Panc1 (cell line): ENCODE measurements around the gene ATF5. TPM values are rescaled to one million over a fixed set of nuclear protein-coding genes. Genes with fewer than 3 reads are reported as not detected.

ENCODE experiments used
- ATAC-seq: fragments of 200-7000 bp; cut with Tn5 transposase; 2 replicates; pipeline ENCODE4 v1.9.1; 2020; ENCODE audit warnings: mild to moderate bottlenecking, moderate library complexity
- BruUV-seq: library from RNA; stranded (reverse); fragments of 400-500 nt; replicated peaks from 2 replicates; lab custom pipeline; 2021; lab: Mats Ljungman, UMichigan
- CTCF ChIA-PET: fragments of 300-600 bp; sonication (Branson Sonifier 250); formaldehyde crosslinking; loops from one replicate; lab custom pipeline; 2022; ENCODE audit warnings: antibody characterized with exemption; lab: Charles Lee
- POLR2A ChIA-PET: fragments of 300-600 bp; sonication (Branson Sonifier 250); formaldehyde crosslinking; loops from one replicate; lab custom pipeline; 2022; ENCODE audit warnings: antibody characterized with exemption; lab: Charles Lee
- DNase-seq: peaks from one replicate; pipeline ENCODE4 v3.0.0-alpha.2; 2010; ENCODE audit warnings: low read depth, low spot score
- H3K27ac ChIP-seq: 2 replicates; pipeline ENCODE4 v1.5.1; 2011; ENCODE audit warnings: mild to moderate bottlenecking, low read length, inconsistent platforms
- H3K27me3 ChIP-seq: fragments of 200-500 bp; sonication (Bioruptor generic); 2 replicates; pipeline ENCODE4 v1.6.0; 2014; ENCODE audit warnings: low read length, inconsistent platforms; ENCODE audit not compliant: control insufficient read depth, insufficient read depth
- H3K36me3 ChIP-seq: fragments of 200-500 bp; sonication (Bioruptor generic); 2 replicates; pipeline ENCODE4 v1.5.1; 2014; ENCODE audit warnings: inconsistent platforms, mild to moderate bottlenecking, low read length, moderate library complexity; ENCODE audit not compliant: control insufficient read depth, insufficient read depth
- H3K4me1 ChIP-seq: 2 replicates; pipeline ENCODE4 v1.5.1; 2011; ENCODE audit warnings: inconsistent platforms, mild to moderate bottlenecking, low read length, moderate library complexity; ENCODE audit not compliant: control insufficient read depth, insufficient read depth
- H3K4me3 ChIP-seq, 2 experiments: 2 replicates each; pipeline ENCODE4 v1.5.1; 2011 to 2012; ENCODE audit warnings: low read depth in 2 of 2, low read length in 2 of 2, mild to moderate bottlenecking in 2 of 2, inconsistent platforms in 1 of 2, moderate library complexity in 1 of 2
- H3K9me3 ChIP-seq: fragments of 200-500 bp; sonication (Bioruptor generic); 2 replicates; pipeline ENCODE4 v1.5.1; 2014; ENCODE audit warnings: low read depth, mild to moderate bottlenecking, inconsistent platforms, low read length, moderate library complexity; ENCODE audit not compliant: control insufficient read depth, insufficient read depth
- CTCF ChIP-seq: fragments of 450-650 bp; IDR thresholded peaks from 2 replicates; pipeline ENCODE4 v1.5.1; 2017; ENCODE audit warnings: mild to moderate bottlenecking
- POLR2AphosphoS5 ChIP-seq: IDR thresholded peaks from 2 replicates; pipeline ENCODE4 v1.6.1; 2012; ENCODE audit warnings: mild to moderate bottlenecking, low read depth, low read length, moderate library complexity
- REST ChIP-seq, 2 experiments: IDR thresholded peaks; 2 replicates each; pipeline ENCODE4 v1.6.1; 2011 to 2012; ENCODE audit warnings: low read depth in 2 of 2, control low read depth in 1 of 2, low read length in 1 of 2, mild to moderate bottlenecking in 1 of 2, moderate library complexity in 1 of 2; ENCODE audit not compliant: insufficient read depth in 1 of 2
- SIN3A ChIP-seq: IDR thresholded peaks from 2 replicates; pipeline ENCODE4 v1.6.1; 2012; ENCODE audit warnings: low read depth, mild to moderate bottlenecking, low read length, moderate library complexity, borderline replicate concordance; ENCODE audit not compliant: insufficient read depth
- TCF7L2 ChIP-seq: IDR thresholded peaks from 2 replicates; pipeline ENCODE4 v1.6.1; 2011; ENCODE audit warnings: mild to moderate bottlenecking, low read depth, low read length, inconsistent platforms
- in situ Hi-C: cut with HindIII; loops from 2 replicates; pipeline ENCODE4 v1.10.0; 2016; ENCODE audit warnings: low sequenced_read_pairs, low pct_unique_long_range_greater_than_20kb
- intact Hi-C: fragments of 100-400 bp; cut with micrococcal nuclease; formaldehyde crosslinking; loops from one replicate; pipeline ENCODE4 v1.10.0; 2022; ENCODE audit not compliant: unreplicated experiment
- total RNA-seq: library from RNA; stranded (reverse); gene quantifications from one replicate; pipeline ENCODE4 v1.2.1, GENCODE V29; 2021; ENCODE audit not compliant: unreplicated experiment

Gene ATF5
- total RNA-seq, 1 experiment from 2014 or later, result 104 TPM

GRCh38 chr19:49915271-49915670 is 13.7 kb upstream of the ATF5 start:
- in situ Hi-C loops, result no loop called here
- Histone ChIP-seq H3K4me3 (no peak overlapping the region), H3K27me3 (no peaks in the 10 kb centered on the region), H3K9me3 (no peaks in the 10 kb centered on the region), H3K4me1 (no peaks in the 10 kb centered on the region), H3K27ac (no peak overlapping the region), H3K36me3 (no peaks in the 10 kb centered on the region)
- ATAC-seq (no peak), DNase-seq (no peak)
- no peak for TF ChIP-seq POLR2AphosphoS5
- no peak for TF ChIP-seq SIN3A
- no peak for TF ChIP-seq TCF7L2
- no peak for TF ChIP-seq REST (IDR thresholded peaks at IDR 0.05; ENCODE audit: insufficient read depth in 1 of 2, low read depth in 2 of 2, low read length in 1 of 2)
- TF ChIP-seq CTCF, result no peak
- no TSS peak for BruUV-seq
- ChIA-PET CTCF (no interaction called here), POLR2A (no interaction called here)
- intact Hi-C loops, result no loop called here

- CTCF ChIA-PET, result interaction anchor here (0.7 kb wide), 1 partner anchor 11 kb away, joined by 3 read pairs; no protein-coding TSS in a partner anchor
- Histone ChIP-seq H3K4me1 (no peaks in the 10 kb centered on the region), H3K9me3 (no peaks in the 10 kb centered on the region), H3K36me3 (no peaks in the 10 kb centered on the region), H3K4me3 (no peak overlapping the region), H3K27me3 (no peaks in the 10 kb centered on the region), H3K27ac (no peak overlapping the region)
- ATAC-seq (no peak), DNase-seq (no peak)
- BruUV-seq, result no TSS peak
- in situ Hi-C loops, result no loop called here
- TF ChIP-seq REST (IDR thresholded peaks at IDR 0.05; ENCODE audit: insufficient read depth in 1 of 2, low read depth in 2 of 2, low read length in 1 of 2) (no peak), CTCF (no peak), POLR2AphosphoS5 (no peak), TCF7L2 (no peak), SIN3A (no peak)
- POLR2A ChIA-PET, result no interaction called here
- intact Hi-C loops, result no loop called here
Observed at GRCh38 chr19:49916839-49917733, 11.9 kb upstream of the ATF5 start.
